Stimulated activated naive B cell treated with anti-CD40 and anti-IgM and Interleukin-4, amounts not matched to agents 10 μg/mL and 1 μg/mL and 100 μg/mL, for 72 hours (primary cell): Measurements from ENCODE around the gene DBF4.
"Not testable (repeated sequence)": the region's sequence is repeated elsewhere in the genome, so short reads cannot be mapped to it uniquely, and the experiment has no call there.

Experiments used
- ATAC-seq, 2 donors: fragments of 150-1000 bp; cut with Tn5 transposase; replicated peaks; 2 replicates each; pipeline ENCODE4 v1.10.0; 2021; ENCODE audit warnings: moderate library complexity in 1 of 2
- DNase-seq: peaks from one replicate; pipeline ENCODE4 v3.0.0; 2021
- H3K27ac Mint-ChIP-seq: one replicate; pipeline ENCODE4 v1.8.0; 2022; ENCODE audit warnings: mild to moderate bottlenecking, mixed read lengths
- H3K27me3 Mint-ChIP-seq, 2 donors: one replicate each; pipeline ENCODE4 v1.8.0; 2022; ENCODE audit warnings: mixed read lengths in 2 of 2
- H3K36me3 Mint-ChIP-seq, 2 donors: one replicate each; pipeline ENCODE4 v1.8.0; 2022; ENCODE audit warnings: mixed read lengths in 2 of 2, mild to moderate bottlenecking in 1 of 2
- H3K4me1 Mint-ChIP-seq, 2 donors: one replicate each; pipeline ENCODE4 v1.8.0; 2022; ENCODE audit warnings: mixed read lengths in 2 of 2, mild to moderate bottlenecking in 1 of 2
- H3K4me3 Mint-ChIP-seq, 2 donors: one replicate each; pipeline ENCODE4 v1.8.0; 2022; ENCODE audit warnings: mild to moderate bottlenecking in 2 of 2, mixed read lengths in 2 of 2, moderate library complexity in 1 of 2
- H3K9me3 Mint-ChIP-seq, 2 donors: one replicate each; pipeline ENCODE4 v1.8.0; 2022; ENCODE audit warnings: mixed read lengths in 2 of 2, mild to moderate bottlenecking in 1 of 2

The DBF4 gene, protein sequence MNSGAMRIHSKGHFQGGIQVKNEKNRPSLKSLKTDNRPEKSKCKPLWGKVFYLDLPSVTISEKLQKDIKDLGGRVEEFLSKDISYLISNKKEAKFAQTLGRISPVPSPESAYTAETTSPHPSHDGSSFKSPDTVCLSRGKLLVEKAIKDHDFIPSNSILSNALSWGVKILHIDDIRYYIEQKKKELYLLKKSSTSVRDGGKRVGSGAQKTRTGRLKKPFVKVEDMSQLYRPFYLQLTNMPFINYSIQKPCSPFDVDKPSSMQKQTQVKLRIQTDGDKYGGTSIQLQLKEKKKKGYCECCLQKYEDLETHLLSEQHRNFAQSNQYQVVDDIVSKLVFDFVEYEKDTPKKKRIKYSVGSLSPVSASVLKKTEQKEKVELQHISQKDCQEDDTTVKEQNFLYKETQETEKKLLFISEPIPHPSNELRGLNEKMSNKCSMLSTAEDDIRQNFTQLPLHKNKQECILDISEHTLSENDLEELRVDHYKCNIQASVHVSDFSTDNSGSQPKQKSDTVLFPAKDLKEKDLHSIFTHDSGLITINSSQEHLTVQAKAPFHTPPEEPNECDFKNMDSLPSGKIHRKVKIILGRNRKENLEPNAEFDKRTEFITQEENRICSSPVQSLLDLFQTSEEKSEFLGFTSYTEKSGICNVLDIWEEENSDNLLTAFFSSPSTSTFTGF

DNA sequence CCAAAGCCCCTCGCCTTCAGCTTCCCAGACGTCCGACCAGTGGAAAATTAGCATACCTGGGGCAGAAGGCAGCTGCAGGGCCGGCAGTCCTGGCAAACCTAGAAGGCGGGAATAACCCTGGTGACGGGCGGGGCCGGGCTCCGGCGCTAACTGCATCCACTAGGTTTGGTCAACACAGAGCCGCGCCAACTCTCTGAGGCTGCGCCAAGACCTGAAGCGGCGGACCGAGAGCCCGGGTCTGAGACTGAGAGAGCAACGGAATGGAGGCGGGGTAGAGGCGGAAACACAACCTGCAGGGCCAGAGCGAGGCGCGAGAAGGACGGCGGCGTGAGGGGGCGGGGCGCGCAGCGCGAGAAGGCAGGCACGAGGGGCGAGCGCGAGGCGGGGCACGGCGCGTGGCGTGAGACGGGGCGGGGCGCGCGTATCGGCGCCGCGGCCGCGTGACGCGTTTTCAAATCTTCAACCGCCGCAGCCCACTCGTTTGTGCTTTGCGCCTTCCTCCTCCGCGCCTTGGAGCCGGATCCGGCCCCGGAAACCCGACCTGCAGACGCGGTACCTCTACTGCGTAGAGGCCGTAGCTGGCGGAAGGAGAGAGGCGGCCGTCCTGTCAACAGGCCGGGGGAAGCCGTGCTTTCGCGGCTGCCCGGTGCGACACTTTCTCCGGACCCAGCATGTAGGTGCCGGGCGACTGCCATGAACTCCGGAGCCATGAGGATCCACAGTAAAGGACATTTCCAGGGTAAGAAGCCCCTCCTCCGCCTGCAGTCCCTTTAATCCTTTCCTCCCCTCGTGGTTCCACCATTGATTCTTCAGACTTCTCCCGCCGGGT lies at the start of gene DBF4, which contains the start of gene SLC25A40:
TSS of gene DBF4 (plus strand) at position 454 of the 829 bp plus-strand sequence. CDS start at position 694, 240 bp downstream.
TSS of gene SLC25A40 (minus strand) at position 321 of the 829 bp plus-strand sequence. CDS start 17,633 bp downstream, outside the sequence.
- H3K9me3 Mint-ChIP-seq, result peaks cover 0 to 2% of the 10 kb centered on the region in 2 donors
- DNase-seq (peak; percentile 98), ATAC-seq (peak; percentile 92 to 93)
- H3K36me3 Mint-ChIP-seq, result peaks cover 13 to 26% of the 10 kb centered on the region in 2 donors
- H3K4me1 Mint-ChIP-seq, result peaks cover 14 to 28% of the 10 kb centered on the region in 2 donors
- H3K27me3 Mint-ChIP-seq, result no peaks in the 10 kb centered on the region
- peak within 1 kb of the TSS; percentile 97 for H3K4me3 Mint-ChIP-seq
- peak within 1 kb of the TSS; percentile 99 for H3K27ac Mint-ChIP-seq

DNA sequence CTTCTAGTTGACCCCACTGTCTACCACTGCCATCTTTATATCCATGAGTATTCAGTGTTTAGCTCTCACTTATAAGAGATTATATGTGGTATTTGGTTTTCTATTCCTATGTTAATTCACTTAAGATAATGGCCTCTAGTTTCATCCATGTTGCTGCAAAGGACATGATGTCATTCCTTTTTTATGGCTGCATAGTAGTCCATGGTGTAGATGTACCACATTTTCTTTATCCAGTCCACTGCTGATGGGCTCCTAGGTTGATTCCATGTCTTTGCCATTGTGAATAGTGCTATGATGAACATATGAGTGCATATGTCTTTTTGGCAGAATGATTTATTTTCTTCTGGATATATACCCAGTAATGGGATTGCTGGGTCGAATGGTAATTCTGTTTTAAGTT lies 47.9 kb upstream of the DBF4 start:
- not testable (repeated sequence) for H3K4me1 Mint-ChIP-seq, ATAC-seq, DNase-seq, H3K4me3 Mint-ChIP-seq, H3K27me3 Mint-ChIP-seq, H3K27ac Mint-ChIP-seq
- peaks cover 23 to 24% of the 10 kb centered on the region in 2 donors for H3K9me3 Mint-ChIP-seq
- H3K36me3 Mint-ChIP-seq, result peaks cover 1 to 18% of the 10 kb centered on the region in 2 donors

DNA sequence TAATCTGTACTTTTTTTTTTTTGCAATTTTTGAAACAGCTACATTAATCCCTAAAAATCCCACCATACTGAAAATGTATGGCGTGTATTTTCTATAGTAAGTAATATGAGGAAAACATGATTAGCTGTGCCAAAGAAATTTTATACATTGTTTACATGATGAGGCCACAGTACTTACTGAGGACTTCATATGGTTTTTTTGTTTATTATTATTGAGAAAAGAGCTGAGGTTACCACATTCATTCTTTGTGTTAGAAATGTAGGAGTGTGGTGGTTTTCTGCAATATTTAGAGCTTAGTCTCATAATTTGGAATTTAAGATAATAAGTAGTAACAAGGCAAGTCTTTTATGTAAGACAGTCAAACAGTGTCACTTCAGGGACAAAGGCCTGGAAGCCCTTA lies 45.2 kb upstream of the DBF4 start:
- ATAC-seq, result no peak
- Mint-ChIP-seq H3K4me1 (no peaks in the 10 kb centered on the region), H3K9me3 (peaks cover 8% of the 10 kb centered on the region in 2 donors), H3K27me3 (no peaks in the 10 kb centered on the region), H3K27ac (no peak overlapping the region), H3K4me3 (no peak overlapping the region), H3K36me3 (peaks cover 1 to 8% of the 10 kb centered on the region in 2 donors)
- no peak for DNase-seq

DNA sequence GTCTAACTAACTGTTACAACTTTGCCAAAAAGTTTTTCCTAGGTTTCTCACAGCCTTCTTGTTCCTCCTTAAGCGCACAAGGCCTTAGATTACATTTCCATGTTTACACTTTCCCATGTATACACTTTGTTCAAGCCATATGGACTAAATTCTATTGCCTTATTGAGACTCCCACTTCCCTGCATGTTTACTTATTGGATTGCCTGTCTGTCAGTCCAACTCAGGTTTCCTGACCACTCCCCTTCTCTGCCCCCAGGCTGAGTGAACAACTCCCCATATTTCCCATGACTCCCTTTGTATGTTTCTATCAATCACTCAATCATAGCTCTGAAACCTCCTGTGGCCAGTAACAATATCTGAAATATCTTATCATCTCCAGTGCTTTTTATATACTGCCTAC lies 43.2 kb upstream of the DBF4 start:
- Mint-ChIP-seq H3K9me3 (peaks cover 0 to 4% of the 10 kb centered on the region in 2 donors), H3K36me3 (peaks cover 0 to 8% of the 10 kb centered on the region in 2 donors), H3K4me3 (no peak overlapping the region), H3K27me3 (no peaks in the 10 kb centered on the region), H3K4me1 (no peaks in the 10 kb centered on the region), H3K27ac (no peak overlapping the region)
- ATAC-seq, result no peak
- DNase-seq, result no peak

DNA sequence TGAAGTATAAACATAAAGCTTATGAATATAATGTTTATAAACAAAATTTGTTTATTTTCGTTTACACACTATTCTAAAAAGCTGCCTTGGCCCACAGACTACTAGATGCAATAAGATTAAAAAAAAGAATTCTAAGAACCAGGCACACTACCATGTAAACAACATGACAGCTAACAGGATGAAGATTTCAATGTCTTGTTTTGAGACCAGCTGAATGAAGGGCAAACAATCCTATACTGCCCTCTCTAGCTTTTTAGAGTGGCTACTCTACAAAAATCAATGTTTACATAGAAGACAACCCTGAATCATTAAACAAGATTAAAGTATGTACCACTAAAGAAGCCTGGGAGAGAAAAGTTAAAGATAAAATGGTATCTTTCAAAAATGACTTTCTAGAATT lies 38.7 kb upstream of the DBF4 start:
- Mint-ChIP-seq H3K4me1 (no peaks in the 10 kb centered on the region), H3K9me3 (no peaks in the 10 kb centered on the region), H3K27me3 (no peaks in the 10 kb centered on the region), H3K27ac (no peak overlapping the region), H3K36me3 (peaks cover 0 to 12% of the 10 kb centered on the region in 2 donors), H3K4me3 (no peak overlapping the region)
- ATAC-seq, result no peak
- DNase-seq, result no peak

DNA sequence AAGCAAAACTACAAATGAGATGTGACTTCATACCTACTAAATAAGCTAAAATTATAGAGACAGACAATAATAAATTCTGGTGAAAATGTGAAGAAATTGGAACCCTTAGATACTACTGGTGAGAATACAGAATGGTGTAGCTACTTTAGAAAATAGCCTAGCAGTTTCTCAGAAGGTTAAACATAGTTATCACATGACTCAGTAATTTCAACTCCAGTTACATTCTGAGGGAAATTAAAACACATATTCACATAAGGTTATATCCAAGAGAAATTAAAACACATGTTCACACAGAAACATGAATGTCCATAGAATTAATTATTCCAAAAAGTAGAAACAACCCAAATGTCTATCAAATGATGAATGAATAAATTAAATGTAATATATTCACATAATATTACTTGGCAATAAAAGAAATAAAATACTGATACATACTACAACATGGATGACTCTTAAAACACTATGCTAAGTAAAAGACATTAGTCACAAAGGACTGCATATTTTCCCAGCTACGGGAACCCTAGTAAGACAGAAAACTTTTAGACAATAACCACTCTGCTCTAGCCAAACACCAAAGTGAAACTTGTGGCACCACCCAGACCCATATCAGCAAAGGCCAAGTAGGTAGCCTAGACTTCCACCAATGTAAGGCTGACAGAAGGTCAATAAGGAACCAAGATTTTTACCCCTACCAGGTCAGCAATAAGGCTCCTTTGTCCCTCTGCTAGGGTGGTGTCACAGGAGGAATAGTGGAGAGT lies 25.3 kb upstream of the DBF4 start:
- peaks cover 19 to 33% of the 10 kb centered on the region in 2 donors for H3K36me3 Mint-ChIP-seq
- ATAC-seq, result no peak

DNA sequence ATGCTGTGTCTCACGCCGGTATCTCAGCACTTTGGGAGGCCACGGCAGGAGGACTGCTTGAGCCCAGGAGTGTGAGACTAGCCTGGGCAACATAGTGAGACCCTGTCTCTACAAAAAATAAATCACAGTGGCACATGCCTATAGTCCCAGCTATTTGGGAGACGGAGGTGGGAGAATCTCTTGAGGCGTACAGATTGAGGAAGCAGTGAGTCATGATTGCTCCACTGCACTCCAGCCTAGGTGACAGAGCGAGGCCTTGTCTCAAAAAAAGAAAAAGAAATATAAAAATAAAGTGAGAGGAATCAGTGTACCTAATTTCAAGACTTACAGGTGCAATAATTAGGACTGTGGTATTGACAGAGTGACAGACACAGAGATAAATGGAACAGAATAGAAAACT lies 24.0 kb upstream of the DBF4 start:
- Mint-ChIP-seq H3K4me3 (no peak overlapping the region), H3K9me3 (no peaks in the 10 kb centered on the region), H3K36me3 (peaks cover 19 to 28% of the 10 kb centered on the region in 2 donors), H3K4me1 (peaks cover 7 to 9% of the 10 kb centered on the region in 2 donors), H3K27me3 (no peaks in the 10 kb centered on the region), H3K27ac (no peak overlapping the region)
- DNase-seq (no peak), ATAC-seq (no peak)

More for the DNA sequence above, 25.3 kb upstream of the DBF4 start:
- H3K27ac Mint-ChIP-seq, result no peak overlapping the region
- no peak for DNase-seq
- H3K27me3 Mint-ChIP-seq, result no peaks in the 10 kb centered on the region
- no peaks in the 10 kb centered on the region for H3K9me3 Mint-ChIP-seq
- H3K4me3 Mint-ChIP-seq, result no peak overlapping the region
- H3K4me1 Mint-ChIP-seq, result peaks cover 7 to 9% of the 10 kb centered on the region in 2 donors

DNA sequence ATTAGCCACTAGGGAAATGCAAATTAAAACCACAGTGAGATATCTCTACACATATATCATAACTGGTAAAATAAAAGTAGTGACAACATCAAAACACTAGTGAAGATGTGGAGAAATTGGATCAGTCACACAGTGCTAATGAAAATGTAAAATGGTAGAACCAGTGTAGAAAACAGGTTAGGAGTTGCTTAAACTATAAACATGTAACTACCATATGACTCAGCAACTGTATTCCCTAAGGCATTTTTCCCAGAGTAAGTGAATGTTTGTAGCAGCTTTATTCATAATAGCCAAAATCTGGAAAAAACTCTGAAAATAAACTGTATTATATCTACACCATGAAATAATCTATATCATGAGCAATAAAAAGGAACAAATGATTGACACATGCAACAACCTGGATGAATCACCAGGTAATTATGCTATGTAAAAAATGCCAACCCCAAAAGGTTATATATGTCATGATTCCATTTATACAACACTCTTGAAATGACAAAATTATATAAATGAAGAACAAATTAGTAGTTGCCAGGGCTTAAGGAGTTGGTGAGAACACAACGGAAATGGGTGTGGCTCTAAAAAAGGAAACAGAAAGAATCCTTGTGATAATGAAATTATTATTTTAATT lies 22.9 kb upstream of the DBF4 start:
- H3K4me3 Mint-ChIP-seq, result no peak overlapping the region
- ATAC-seq (no peak), DNase-seq (no peak)
- no peak overlapping the region for H3K27ac Mint-ChIP-seq
- H3K9me3 Mint-ChIP-seq, result no peaks in the 10 kb centered on the region
- peaks cover 7 to 11% of the 10 kb centered on the region in 2 donors for H3K4me1 Mint-ChIP-seq
- peaks cover 21 to 31% of the 10 kb centered on the region in 2 donors for H3K36me3 Mint-ChIP-seq
- H3K27me3 Mint-ChIP-seq, result no peaks in the 10 kb centered on the region

DNA sequence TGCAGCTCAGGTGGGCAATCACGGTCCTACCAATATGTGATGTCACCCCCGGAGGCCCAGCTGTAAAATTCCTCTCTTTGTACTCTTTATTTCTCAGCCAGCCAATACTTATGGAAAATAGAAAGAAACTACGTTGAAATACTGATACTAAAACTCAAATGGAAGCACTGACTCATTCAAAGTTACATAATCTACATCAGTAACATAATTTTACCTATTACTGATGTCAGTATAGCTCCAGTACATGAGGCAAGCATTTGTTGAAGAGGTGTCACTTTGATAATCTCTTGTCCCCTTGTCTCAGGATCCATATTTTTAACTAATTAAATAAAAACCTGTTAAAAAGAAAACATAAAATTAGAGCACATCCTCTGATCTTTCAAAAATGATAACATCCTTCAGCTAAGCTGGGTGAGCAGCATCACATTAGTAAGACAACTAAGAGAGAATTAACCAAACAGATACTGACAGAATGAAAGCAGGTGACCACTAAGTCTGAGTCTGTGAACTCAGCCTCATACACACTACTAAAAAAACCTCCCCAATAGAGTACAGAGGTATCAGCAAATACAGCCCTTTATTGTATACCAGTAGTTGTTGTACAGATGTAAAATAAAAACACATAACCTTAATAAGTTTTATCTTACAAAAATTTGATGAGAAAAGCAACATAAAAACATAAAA lies 17.7 kb upstream of the DBF4 start:
- no peaks in the 10 kb centered on the region for H3K27me3 Mint-ChIP-seq
- H3K4me1 Mint-ChIP-seq, result peaks cover 1 to 4% of the 10 kb centered on the region in 2 donors
- H3K4me3 Mint-ChIP-seq, result no peak overlapping the region
- no peaks in the 10 kb centered on the region for H3K9me3 Mint-ChIP-seq
- H3K27ac Mint-ChIP-seq, result no peak overlapping the region
- ATAC-seq, result no peak
- DNase-seq, result no peak
- peaks cover 13 to 21% of the 10 kb centered on the region in 2 donors for H3K36me3 Mint-ChIP-seq

DNA sequence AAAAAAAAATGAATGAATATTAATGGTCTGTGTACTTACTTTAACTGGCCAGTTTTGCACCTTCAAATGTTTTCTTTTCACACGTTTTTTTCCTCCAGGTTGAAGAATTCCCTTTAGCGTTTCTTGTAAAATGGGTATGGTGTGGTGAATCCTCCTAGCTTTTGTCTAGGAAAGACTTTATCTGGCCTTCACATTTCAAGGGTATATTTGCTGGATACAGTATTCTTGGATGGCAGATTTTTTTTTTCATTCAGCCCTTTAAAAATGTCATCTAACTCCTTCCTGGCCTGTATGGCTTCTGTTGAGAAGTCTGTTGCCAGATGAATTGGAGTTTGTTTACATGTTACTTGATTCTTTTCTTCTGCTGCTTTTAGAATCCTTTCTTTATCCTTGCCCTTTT lies 10.2 kb upstream of the DBF4 start:
- Mint-ChIP-seq H3K27ac (no peak overlapping the region), H3K9me3 (peaks cover 15 to 16% of the 10 kb centered on the region in 2 donors), H3K4me1 (peaks cover 4 to 22% of the 10 kb centered on the region in 2 donors), H3K27me3 (no peaks in the 10 kb centered on the region), H3K4me3 (no peak overlapping the region), H3K36me3 (peaks cover 43 to 55% of the 10 kb centered on the region in 2 donors)
- DNase-seq (no peak), ATAC-seq (no peak)

DNA sequence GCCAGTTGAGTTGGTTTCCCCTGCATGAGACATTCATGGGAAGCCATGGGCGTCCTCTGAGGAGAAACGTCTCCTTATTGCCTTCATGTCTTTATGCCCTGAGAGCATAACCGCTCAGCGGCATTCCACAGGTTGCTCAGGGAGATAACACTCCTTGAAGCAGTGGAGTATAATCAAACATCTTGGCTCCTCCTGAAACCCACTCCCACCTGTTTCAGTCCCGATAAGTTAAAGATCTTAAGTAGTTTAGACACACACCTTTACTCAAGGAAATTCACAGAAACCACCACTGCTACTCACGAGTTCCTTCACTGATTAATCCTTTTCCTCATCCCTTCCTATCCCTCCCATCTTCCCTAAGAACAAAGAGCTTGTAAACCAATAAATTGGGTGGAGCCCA lies 9.8 kb upstream of the DBF4 start:
- H3K36me3 Mint-ChIP-seq, result peaks cover 45 to 58% of the 10 kb centered on the region in 2 donors
- DNase-seq, H3K27me3 Mint-ChIP-seq, H3K4me3 Mint-ChIP-seq, ATAC-seq, H3K27ac Mint-ChIP-seq: not testable (repeated sequence)
- H3K4me1 Mint-ChIP-seq, result peaks cover 4 to 22% of the 10 kb centered on the region in 2 donors
- peaks cover 15 to 16% of the 10 kb centered on the region in 2 donors for H3K9me3 Mint-ChIP-seq

DNA sequence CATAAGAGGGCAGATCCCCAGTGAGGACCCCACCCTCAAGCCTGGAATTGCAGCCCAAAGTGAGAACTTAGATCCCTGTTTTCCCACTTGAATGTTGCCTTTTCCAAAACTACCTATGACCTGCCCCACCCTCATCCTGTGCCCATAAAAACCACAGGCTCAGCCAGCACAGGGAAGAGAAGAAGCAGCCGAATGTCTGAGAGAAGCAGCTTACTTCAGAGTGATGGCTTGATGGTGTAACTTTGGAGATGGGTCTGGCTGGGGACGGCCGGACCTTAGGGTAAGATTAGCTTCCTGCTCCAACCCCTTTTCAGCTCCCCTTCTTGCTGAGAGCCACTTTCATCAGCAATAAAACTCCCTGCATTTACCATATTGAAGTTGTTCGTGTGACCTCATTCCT lies 5.8 kb upstream of the DBF4 start:
- no peak for ATAC-seq
- no peak for DNase-seq
- H3K36me3 Mint-ChIP-seq, result peaks cover 40 to 57% of the 10 kb centered on the region in 2 donors
- H3K9me3 Mint-ChIP-seq, result peaks cover 12 to 15% of the 10 kb centered on the region in 2 donors
- H3K4me3 Mint-ChIP-seq, result no peak overlapping the region
- peaks cover 16 to 32% of the 10 kb centered on the region in 2 donors for H3K4me1 Mint-ChIP-seq
- H3K27ac Mint-ChIP-seq, result no peak overlapping the region
- no peaks in the 10 kb centered on the region for H3K27me3 Mint-ChIP-seq

DNA sequence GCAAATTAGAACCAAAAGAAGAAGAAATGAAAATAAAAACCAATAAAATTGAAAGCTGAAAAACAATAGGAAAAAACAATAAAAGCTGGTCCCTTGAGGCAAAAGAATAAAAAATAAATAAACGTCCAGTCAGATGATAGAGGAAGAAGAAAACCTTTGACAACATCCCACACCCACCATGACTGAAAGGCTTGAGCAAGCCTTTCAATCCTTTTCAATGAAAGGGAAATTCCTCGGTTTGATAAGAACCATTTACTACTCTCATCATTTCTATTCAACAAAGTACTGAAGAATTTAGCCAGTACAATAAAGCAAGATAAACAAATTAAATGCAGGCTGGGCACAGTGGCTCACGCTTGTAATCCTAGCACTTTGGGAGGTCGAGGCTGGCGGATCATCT lies 3.9 kb upstream of the DBF4 start:
- Mint-ChIP-seq H3K9me3 (peaks cover under 1 to 4% of the 10 kb centered on the region in 2 donors), H3K4me3 (no peak overlapping the region), H3K27ac (no peak overlapping the region), H3K36me3 (peaks cover 21 to 40% of the 10 kb centered on the region in 2 donors), H3K4me1 (peaks cover 16 to 33% of the 10 kb centered on the region in 2 donors), H3K27me3 (no peaks in the 10 kb centered on the region)
- ATAC-seq (no peak), DNase-seq (no peak)
